WTC11 (cell line): ENCODE data around the gene SSR1. TPM values are rescaled to one million over a fixed set of nuclear protein-coding genes. Genes with fewer than 3 reads are reported as not detected.
"Not testable (repeated sequence)": the region's sequence is repeated elsewhere in the genome, so short reads cannot be mapped to it uniquely, and the experiment has no call there.

ENCODE experiments used
- ATAC-seq: fragments of 200-7000 bp; cut with Tn5 transposase; 2 replicates; pipeline ENCODE4 v1.10.0; 2021; ENCODE audit warnings: mild to moderate bottlenecking, moderate library complexity
- CTCF ChIA-PET: fragments of 300-600 bp; sonication (Branson Sonifier 250); formaldehyde crosslinking; loops from one replicate; lab custom pipeline; 2021; ENCODE audit warnings: antibody characterized with exemption; lab: Charles Lee
- POLR2A ChIA-PET: fragments of 350-600 bp; sonication (Branson Sonifier 250); formaldehyde crosslinking; loops from one replicate; lab custom pipeline; 2021; ENCODE audit warnings: antibody characterized with exemption; lab: Charles Lee
- DNase-seq: peaks from one replicate; pipeline ENCODE4 v3.0.0; 2021; ENCODE audit warnings: low spot score
- H3K27ac Mint-ChIP-seq: 2 replicates; pipeline ENCODE4 v1.8.0; 2021; ENCODE audit warnings: mixed read lengths
- H3K27me3 Mint-ChIP-seq: 2 replicates; pipeline ENCODE4 v1.8.0; 2021; ENCODE audit warnings: low read depth, mild to moderate bottlenecking, moderate library complexity, mixed read lengths
- H3K36me3 Mint-ChIP-seq: 2 replicates; pipeline ENCODE4 v1.8.0; 2021; ENCODE audit warnings: mixed read lengths
- H3K4me1 Mint-ChIP-seq: 2 replicates; pipeline ENCODE4 v1.8.0; 2022; ENCODE audit warnings: mixed read lengths
- H3K4me3 Mint-ChIP-seq: 2 replicates; pipeline ENCODE4 v1.8.0; 2021; ENCODE audit warnings: mild to moderate bottlenecking, moderate library complexity, mixed read lengths
- H3K9me3 Mint-ChIP-seq: 2 replicates; pipeline ENCODE4 v1.8.0; 2021; ENCODE audit warnings: mixed read lengths
- ATF1 ChIP-seq: sonication (generic); formaldehyde crosslinking; IDR thresholded peaks from 2 replicates; pipeline ENCODE4 v1.8.1; 2023; ENCODE audit warnings: mild to moderate bottlenecking, moderate library complexity, missing genetic modification reagents
- ATF2 ChIP-seq: sonication (generic); formaldehyde crosslinking; IDR thresholded peaks from 2 replicates; pipeline ENCODE4 v1.8.1; 2022; ENCODE audit warnings: low read depth, missing genetic modification reagents, borderline replicate concordance
- CDX4 ChIP-seq: fragments of 250-450 bp; sonication (Bioruptor Pico); IDR thresholded peaks from 2 replicates; pipeline ENCODE4 v1.9.0; 2021; ENCODE audit warnings: moderate library complexity, mild to moderate bottlenecking, inconsistent platforms, borderline replicate concordance
- FOXP4 ChIP-seq: sonication (generic); formaldehyde crosslinking; IDR thresholded peaks from 2 replicates; pipeline ENCODE4 v1.8.0; 2022; ENCODE audit warnings: mild to moderate bottlenecking, missing genetic modification reagents
- JUN ChIP-seq: sonication (generic); formaldehyde crosslinking; IDR thresholded peaks from 2 replicates; pipeline ENCODE4 v1.8.0; 2023; ENCODE audit warnings: mild to moderate bottlenecking, missing genetic modification reagents
- PREB ChIP-seq: sonication (generic); formaldehyde crosslinking; IDR thresholded peaks from 2 replicates; pipeline ENCODE4 v1.8.1; 2022; ENCODE audit warnings: mild to moderate bottlenecking, missing genetic modification reagents, moderate library complexity, borderline replicate concordance
- ZBTB43 ChIP-seq: sonication (generic); formaldehyde crosslinking; IDR thresholded peaks from 2 replicates; pipeline ENCODE4 v1.8.1; 2023; ENCODE audit warnings: mild to moderate bottlenecking, missing genetic modification reagents
- ZNF317 ChIP-seq: sonication (generic); formaldehyde crosslinking; IDR thresholded peaks from 2 replicates; pipeline ENCODE4 v1.8.1; 2023; ENCODE audit warnings: low read depth, mild to moderate bottlenecking, moderate library complexity, missing genetic modification reagents, borderline replicate concordance
- total RNA-seq: library from RNA; stranded (reverse); gene quantifications from 3 replicates; pipeline ENCODE4 v1.2.3, GENCODE V29; 2021
- TF ChIP-seq, protein P1 (sequence below): sonication (generic); formaldehyde crosslinking; IDR thresholded peaks from 2 replicates; pipeline ENCODE4 v1.8.0; 2023; ENCODE audit warnings: missing genetic modification reagents, mild to moderate bottlenecking, borderline replicate concordance
- TF ChIP-seq, protein P2 (sequence below): sonication (generic); formaldehyde crosslinking; IDR thresholded peaks from 2 replicates; pipeline ENCODE4 v1.8.1; 2023; ENCODE audit warnings: mild to moderate bottlenecking, missing genetic modification reagents, borderline replicate concordance

The SSR1 gene
- total RNA-seq, 1 experiment from 2014 or later = 96.7 TPM

DNA sequence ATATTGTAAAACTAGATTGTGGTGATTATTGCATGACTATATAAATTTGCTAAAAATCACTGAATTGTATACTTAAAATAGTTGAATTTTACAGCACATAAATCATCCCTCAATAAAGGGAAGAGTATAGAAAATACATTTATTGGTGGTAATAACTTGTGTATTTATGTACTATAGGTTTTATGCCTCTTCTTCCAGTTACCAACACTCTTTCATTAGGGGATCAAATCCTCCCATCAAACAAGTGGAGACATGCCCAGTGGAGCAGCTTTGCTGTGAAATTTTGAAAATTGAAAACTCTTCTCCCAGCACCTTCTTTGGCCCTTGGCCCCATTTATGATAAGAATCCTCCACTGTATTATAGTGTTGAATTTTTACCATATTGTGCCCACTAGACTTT lies 10.1 kb upstream of the SSR1 start (continued):
- TF ChIP-seq, protein P1, sequence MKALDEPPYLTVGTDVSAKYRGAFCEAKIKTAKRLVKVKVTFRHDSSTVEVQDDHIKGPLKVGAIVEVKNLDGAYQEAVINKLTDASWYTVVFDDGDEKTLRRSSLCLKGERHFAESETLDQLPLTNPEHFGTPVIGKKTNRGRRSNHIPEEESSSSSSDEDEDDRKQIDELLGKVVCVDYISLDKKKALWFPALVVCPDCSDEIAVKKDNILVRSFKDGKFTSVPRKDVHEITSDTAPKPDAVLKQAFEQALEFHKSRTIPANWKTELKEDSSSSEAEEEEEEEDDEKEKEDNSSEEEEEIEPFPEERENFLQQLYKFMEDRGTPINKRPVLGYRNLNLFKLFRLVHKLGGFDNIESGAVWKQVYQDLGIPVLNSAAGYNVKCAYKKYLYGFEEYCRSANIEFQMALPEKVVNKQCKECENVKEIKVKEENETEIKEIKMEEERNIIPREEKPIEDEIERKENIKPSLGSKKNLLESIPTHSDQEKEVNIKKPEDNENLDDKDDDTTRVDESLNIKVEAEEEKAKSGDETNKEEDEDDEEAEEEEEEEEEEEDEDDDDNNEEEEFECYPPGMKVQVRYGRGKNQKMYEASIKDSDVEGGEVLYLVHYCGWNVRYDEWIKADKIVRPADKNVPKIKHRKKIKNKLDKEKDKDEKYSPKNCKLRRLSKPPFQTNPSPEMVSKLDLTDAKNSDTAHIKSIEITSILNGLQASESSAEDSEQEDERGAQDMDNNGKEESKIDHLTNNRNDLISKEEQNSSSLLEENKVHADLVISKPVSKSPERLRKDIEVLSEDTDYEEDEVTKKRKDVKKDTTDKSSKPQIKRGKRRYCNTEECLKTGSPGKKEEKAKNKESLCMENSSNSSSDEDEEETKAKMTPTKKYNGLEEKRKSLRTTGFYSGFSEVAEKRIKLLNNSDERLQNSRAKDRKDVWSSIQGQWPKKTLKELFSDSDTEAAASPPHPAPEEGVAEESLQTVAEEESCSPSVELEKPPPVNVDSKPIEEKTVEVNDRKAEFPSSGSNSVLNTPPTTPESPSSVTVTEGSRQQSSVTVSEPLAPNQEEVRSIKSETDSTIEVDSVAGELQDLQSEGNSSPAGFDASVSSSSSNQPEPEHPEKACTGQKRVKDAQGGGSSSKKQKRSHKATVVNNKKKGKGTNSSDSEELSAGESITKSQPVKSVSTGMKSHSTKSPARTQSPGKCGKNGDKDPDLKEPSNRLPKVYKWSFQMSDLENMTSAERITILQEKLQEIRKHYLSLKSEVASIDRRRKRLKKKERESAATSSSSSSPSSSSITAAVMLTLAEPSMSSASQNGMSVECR (CRISPR knock-in tag) = no peak
- no peak for TF ChIP-seq ZNF317

- H3K36me3 Mint-ChIP-seq, ATAC-seq, H3K27ac Mint-ChIP-seq, H3K9me3 Mint-ChIP-seq, H3K4me1 Mint-ChIP-seq, DNase-seq, H3K27me3 Mint-ChIP-seq, POLR2A ChIA-PET, H3K4me3 Mint-ChIP-seq: not testable (repeated sequence)
- CTCF ChIA-PET = interaction anchor here (1.5 kb wide), 1 partner anchor 18 kb away, joined by 6 read pairs; no protein-coding TSS in a partner anchor
These were observed 8.9 kb upstream of the SSR1 start for GRCh38 chr6:7321866-7322265.

GRCh38 chr6:7319406-7319805 lies 6.4 kb upstream of the SSR1 start:
- CTCF ChIA-PET = interaction anchor here (0.6 to 0.7 kb wide), 2 partner anchors 73 to 356 kb away, joined by 5 to 6 read pairs; no protein-coding TSS in a partner anchor
- POLR2A ChIA-PET, H3K4me3 Mint-ChIP-seq, H3K4me1 Mint-ChIP-seq, H3K27ac Mint-ChIP-seq, ATAC-seq, H3K27me3 Mint-ChIP-seq, H3K36me3 Mint-ChIP-seq, DNase-seq: not testable (repeated sequence)
- peaks cover 15% of the 10 kb centered on the region for H3K9me3 Mint-ChIP-seq

DNA sequence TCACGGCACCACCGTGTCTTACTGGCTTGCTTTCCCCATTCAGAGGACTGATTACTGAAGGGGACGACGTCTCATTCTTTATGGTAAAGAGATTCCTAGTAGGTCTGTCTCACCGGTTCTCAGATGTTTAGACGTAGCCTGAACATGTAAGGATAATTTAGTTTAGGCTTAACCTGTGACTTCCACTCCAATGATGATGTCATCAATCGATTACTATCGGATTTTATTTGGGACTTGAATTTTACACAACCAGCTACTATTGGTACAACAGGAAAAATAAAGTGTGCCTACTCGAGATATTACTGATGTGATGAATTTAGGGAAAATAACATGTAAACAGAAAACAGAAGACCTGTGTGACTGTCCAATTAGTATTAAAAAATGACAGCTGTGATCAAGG lies 4.5 kb upstream of the SSR1 start:
- no peaks in the 10 kb centered on the region; the same call in 1 of the 2 replicates for H3K27me3 Mint-ChIP-seq
- H3K27ac Mint-ChIP-seq = no peak overlapping the region
- H3K36me3 Mint-ChIP-seq = no peaks in the 10 kb centered on the region
- no peaks in the 10 kb centered on the region for H3K4me1 Mint-ChIP-seq
- TF ChIP-seq CDX4 (CRISPR knock-in tag) (no peak), ZBTB43 (CRISPR knock-in tag) (no peak), FOXP4 (CRISPR knock-in tag) (no peak), JUN (CRISPR knock-in tag) (no peak), ATF2 (CRISPR knock-in tag) (no peak), PREB (CRISPR knock-in tag) (no peak), ATF1 (CRISPR knock-in tag) (no peak)
- TF ChIP-seq, protein P2, sequence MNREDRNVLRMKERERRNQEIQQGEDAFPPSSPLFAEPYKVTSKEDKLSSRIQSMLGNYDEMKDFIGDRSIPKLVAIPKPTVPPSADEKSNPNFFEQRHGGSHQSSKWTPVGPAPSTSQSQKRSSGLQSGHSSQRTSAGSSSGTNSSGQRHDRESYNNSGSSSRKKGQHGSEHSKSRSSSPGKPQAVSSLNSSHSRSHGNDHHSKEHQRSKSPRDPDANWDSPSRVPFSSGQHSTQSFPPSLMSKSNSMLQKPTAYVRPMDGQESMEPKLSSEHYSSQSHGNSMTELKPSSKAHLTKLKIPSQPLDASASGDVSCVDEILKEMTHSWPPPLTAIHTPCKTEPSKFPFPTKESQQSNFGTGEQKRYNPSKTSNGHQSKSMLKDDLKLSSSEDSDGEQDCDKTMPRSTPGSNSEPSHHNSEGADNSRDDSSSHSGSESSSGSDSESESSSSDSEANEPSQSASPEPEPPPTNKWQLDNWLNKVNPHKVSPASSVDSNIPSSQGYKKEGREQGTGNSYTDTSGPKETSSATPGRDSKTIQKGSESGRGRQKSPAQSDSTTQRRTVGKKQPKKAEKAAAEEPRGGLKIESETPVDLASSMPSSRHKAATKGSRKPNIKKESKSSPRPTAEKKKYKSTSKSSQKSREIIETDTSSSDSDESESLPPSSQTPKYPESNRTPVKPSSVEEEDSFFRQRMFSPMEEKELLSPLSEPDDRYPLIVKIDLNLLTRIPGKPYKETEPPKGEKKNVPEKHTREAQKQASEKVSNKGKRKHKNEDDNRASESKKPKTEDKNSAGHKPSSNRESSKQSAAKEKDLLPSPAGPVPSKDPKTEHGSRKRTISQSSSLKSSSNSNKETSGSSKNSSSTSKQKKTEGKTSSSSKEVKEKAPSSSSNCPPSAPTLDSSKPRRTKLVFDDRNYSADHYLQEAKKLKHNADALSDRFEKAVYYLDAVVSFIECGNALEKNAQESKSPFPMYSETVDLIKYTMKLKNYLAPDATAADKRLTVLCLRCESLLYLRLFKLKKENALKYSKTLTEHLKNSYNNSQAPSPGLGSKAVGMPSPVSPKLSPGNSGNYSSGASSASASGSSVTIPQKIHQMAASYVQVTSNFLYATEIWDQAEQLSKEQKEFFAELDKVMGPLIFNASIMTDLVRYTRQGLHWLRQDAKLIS = no peak
- ChIA-PET POLR2A (no interaction called here), CTCF (no interaction called here)
- no peak overlapping the region for H3K4me3 Mint-ChIP-seq
- DNase-seq (no peak), ATAC-seq (no peak)
- peaks cover 10% of the 10 kb centered on the region for H3K9me3 Mint-ChIP-seq
